HG02678 (cell line): ENCODE results near the gene JAKMIP3.

Experiments
- ATAC-seq: cut with Tn5 transposase; IDR thresholded peaks from one replicate; pipeline ENCODE4 v1.9.1; 2021; ENCODE audit warnings: mild to moderate bottlenecking, moderate library complexity; ENCODE audit not compliant: unreplicated experiment

Gene JAKMIP3

GRCh38 chr10:132065491-132066105 lies at the start of gene JAKMIP3:
Gene JAKMIP3, plus strand, starts transcription at chr10:132065946. Its CDS starts 38,863 bp downstream, at chr10:132104809.
- ATAC-seq, result no peak

- ATAC-seq, result no peak
Measured at GRCh38 chr10:132016514-132016913, 49.2 kb upstream of the JAKMIP3 start.

- ATAC-seq, result no peak
Measured at GRCh38 chr10:132018446-132018845, 47.3 kb upstream of the JAKMIP3 start.

- no peak for ATAC-seq
Measured at GRCh38 chr10:132019366-132019765, 46.4 kb upstream of the JAKMIP3 start.

GRCh38 chr10:132020456-132020855 lies 45.3 kb upstream of the JAKMIP3 start:
- no peak for ATAC-seq

GRCh38 chr10:132021046-132021445 lies 44.7 kb upstream of the JAKMIP3 start:
- no peak for ATAC-seq

- no peak for ATAC-seq
Measured at GRCh38 chr10:132021504-132022143, 44.1 kb upstream of the JAKMIP3 start.

- ATAC-seq, result no peak
Measured at GRCh38 chr10:132022241-132022640, 43.5 kb upstream of the JAKMIP3 start.

GRCh38 chr10:132023092-132023811 lies 42.5 kb upstream of the JAKMIP3 start:
- no peak for ATAC-seq

- no peak for ATAC-seq
Measured at GRCh38 chr10:132027423-132027983, 38.2 kb upstream of the JAKMIP3 start.

GRCh38 chr10:132028706-132029105 lies 37.0 kb upstream of the JAKMIP3 start:
- ATAC-seq, result no peak

GRCh38 chr10:132030898-132031463 lies 34.8 kb upstream of the JAKMIP3 start:
- ATAC-seq, result no peak

GRCh38 chr10:132033632-132034031 lies 32.1 kb upstream of the JAKMIP3 start:
- no peak for ATAC-seq

- no peak for ATAC-seq
Measured at GRCh38 chr10:132035476-132035875, 30.3 kb upstream of the JAKMIP3 start.

GRCh38 chr10:132036153-132036886 lies 29.4 kb upstream of the JAKMIP3 start:
- no peak for ATAC-seq

GRCh38 chr10:132036887-132037675 lies 28.7 kb upstream of the JAKMIP3 start:
- ATAC-seq, result no peak

- no peak for ATAC-seq
Measured at GRCh38 chr10:132037676-132037975, 28.1 kb upstream of the JAKMIP3 start.

GRCh38 chr10:132039371-132039770 lies 26.4 kb upstream of the JAKMIP3 start:
- no peak for ATAC-seq

GRCh38 chr10:132040046-132040445 lies 25.7 kb upstream of the JAKMIP3 start:
- no peak for ATAC-seq

- ATAC-seq, result no peak
Measured at GRCh38 chr10:132041340-132041739, 24.4 kb upstream of the JAKMIP3 start.
